Stimulated activated CD8-positive, alpha-beta memory T cell treated with anti-CD3 and anti-CD28 coated beads, Interleukin-7, amount 100 ng/mL, for 4 hours (primary cell): ENCODE data around the gene TBX10.
A peak's percentile ranks its signal among the peaks of the same experiment; 100 is the strongest.
"Not testable (repeated sequence)": the region's sequence is repeated elsewhere in the genome, so short reads cannot be mapped to it uniquely, and the experiment has no call there.

Experiments
- DNase-seq, 2 donors: peaks; one replicate each; pipeline ENCODE4 v3.0.0-alpha.2; 2020; ENCODE audit warnings: low read depth in 2 of 2

The TBX10 gene

DNA sequence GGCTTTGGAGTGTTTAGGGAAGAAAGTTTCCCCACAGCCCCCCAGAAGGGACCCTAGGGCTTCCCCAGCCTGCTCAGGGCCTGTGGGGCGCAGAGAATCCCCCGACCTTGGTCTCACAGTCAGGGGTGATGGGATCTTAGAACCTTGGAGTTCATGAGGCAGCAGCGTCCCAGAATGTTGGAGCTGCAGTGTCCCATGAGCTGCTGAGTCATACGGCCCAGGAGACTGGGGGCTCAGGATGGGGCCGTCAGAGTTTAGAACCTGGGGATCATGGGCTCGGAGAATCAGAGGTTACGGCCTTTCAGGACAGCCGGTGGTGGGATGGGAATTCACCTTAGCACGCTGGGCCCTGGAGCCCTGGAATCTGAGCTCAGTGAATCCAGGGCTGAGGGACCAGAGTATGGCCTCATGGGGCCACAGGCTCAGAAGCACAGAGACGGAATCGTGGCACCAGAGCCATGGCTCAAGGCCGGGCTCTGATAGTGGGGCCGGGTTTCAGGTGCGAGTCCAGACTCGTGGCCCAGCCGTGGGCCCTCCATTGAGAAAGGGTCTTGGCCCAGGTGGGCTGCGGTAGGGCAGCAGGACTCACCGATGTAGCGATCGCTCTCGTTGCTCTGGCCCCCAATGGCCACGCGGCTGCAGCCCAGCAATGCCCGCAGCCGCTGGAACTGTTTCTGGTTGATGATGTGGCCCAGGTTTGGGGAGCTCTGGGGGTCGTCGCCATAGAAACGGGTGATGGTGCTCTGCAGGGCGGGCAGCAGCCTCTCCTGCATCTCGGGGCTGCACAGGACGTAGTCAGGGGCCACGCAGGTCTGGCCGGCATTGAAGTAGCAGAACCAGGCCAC is 25.4 kb upstream of the TBX10 start:
- DNase-seq = no peak

GRCh38 chr11:67664213-67664585 is 24.6 kb upstream of the TBX10 start:
- DNase-seq = no peak

DNA sequence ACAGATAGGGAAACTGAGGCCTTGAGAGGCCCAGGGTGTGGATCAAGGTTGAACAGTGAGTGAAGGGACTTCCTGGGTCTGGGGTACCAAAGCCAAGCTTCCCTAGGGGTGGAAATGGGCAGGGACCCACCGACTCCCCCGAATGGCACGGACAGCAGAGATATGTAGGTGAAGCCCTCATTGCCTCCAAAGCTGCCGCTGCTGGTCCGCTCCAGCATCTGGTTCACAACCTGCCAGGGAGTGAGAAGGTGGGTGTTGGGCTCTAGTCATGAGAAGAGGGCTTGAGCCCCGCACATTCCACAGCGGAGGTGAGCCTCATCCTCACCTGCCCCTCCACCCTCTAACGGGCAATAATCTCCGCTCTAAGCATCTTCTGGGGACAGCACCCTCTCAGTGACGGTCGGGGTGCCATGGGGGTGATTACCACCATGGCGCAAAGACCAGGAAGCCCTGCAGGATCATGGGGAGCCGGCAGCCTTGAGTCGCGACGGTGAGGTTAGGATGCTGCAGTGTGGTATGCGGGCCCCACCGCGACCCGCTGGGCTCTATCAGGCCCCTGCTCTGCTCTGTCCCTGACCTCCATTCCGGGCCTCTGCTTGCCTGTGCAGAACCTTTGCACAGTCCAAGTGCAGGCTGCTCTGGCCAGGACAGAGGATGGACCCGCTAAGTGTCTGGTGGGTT is 24.1 kb upstream of the TBX10 start:
- DNase-seq = no peak

DNA sequence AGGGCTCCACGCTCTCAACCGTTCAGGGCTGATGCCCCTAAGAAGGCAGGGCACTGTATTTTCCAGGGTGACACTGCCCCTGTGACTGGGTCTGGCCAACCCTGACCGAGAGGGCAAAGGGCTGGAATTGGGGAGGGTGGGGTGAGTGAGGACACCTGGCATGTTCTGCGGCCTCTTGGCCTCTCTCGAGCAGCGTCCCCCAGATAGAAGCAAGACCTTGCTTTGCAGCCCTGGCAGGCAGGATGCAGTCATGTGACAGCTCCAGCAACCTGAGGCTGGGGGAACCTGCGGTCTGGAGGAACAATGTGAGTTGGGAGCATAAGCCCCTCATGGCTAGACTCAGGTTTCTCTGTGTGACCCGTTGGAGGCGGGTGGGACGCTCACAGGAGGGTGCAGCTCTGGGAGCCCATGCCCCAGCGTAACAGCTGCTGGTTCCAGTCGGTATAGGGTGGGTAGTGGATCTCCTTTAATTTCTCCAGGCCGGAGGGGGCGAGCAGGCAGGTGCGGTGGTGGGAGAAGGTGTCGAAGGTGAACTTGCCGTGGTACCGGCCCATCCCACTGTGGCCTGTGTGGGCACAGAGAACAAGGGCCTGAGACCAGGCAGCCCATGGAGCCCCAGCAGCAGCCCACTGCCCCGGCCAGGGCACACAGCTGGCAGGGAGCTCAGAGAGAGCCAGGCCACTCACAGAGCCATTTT is 23.4 kb upstream of the TBX10 start:
- DNase-seq = no peak

- no peak for DNase-seq
Observed at GRCh38 chr11:67662142-67662834, 22.7 kb upstream of the TBX10 start.

GRCh38 chr11:67660752-67661151 is 21.2 kb upstream of the TBX10 start:
- DNase-seq = not testable (repeated sequence)

- DNase-seq = not testable (repeated sequence)
Observed at GRCh38 chr11:67659651-67660165, 20.1 kb upstream of the TBX10 start.

GRCh38 chr11:67657300-67657699 is 17.7 kb upstream of the TBX10 start:
- no peak for DNase-seq

DNA sequence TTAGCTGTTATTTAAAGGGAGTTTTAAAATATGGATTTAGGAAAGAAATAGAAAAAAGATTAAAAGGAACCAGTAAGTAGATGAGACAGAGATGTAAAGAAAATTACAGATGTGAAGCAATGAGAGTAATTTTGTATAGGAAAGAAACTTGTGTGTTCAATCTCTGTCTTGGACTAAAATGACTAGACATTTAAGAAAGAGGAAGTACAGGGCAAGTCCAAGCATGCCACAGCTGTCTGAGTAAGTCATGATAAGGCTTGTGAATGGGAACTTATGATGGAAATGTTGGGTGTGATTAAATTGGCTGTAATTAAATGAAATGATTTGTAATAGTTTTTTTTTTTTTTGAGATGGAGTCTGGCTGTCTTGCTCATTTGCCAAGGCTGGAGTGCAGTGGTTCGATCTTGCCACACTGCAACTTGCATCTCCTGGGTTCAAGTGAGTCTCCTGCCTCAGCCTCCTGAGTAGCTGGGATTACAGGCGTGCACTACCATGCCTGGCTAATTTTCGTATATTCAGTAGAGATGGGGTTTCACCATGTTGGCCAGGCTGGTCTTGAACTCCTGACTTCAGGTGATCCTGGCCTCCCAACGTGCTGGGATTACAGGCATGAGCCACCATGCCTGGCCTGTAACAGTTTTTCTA is 16.8 kb upstream of the TBX10 start:
- no peak for DNase-seq

DNA sequence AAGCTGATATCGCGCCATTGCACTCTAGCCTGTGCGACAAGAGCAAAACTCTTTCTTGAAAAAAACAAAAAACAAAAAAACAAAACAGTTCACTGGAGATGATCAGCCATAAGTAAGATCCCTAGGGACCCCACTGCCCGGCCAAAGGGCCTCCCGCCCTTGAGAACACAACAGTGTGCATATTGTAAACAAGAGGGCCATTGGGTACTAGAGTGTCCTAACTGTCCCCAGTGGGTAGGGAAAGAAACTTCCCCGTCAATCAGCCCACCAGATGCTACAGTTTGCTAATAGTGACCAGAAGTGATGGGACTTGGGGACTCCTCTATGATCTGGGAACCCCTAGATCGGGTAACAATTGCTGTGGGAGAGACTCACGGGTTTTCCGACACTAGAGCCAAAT is 14.7 kb upstream of the TBX10 start:
- DNase-seq = no peak

DNA sequence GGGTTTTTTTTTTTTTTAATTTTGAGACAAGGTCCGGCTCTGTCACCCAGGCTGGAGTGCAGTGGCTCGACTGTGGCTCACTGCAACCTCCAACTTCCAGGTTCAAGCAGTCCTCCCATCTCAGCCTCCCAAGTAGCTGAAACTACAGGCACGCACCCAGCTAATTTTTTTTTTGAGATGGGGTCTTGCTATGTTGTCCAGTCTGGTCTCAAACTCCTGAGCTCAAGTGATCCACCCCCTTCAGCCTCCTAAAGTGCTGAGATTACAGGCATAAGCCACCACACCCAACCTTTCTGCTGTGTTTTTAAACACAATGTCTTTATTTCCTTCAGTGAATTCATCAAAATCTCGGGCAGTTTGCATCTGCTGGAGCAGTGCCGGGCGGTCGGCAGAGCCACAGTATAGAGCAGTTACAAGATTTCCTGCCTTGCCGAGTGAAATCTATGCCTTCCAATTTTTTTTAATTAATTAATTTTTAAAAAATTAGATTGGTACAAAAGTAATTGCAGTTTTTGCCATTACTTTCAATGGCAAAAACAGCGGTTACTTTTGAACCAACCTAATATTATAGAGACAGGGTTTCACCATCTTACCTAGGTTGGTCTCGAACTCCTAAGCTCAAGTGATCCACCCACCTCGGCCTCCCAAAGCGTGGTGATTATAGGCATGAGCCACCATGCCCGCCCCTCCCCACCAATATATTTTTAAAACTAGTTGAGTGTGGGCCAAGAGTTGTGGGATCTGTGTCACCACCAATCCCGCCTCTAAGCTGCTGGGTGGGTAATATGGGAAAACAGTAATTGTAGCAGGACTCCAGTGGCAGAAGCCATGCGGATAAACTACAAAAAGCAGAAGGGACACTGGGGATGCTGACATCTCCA is 13.6 kb upstream of the TBX10 start:
- DNase-seq = no peak

DNA sequence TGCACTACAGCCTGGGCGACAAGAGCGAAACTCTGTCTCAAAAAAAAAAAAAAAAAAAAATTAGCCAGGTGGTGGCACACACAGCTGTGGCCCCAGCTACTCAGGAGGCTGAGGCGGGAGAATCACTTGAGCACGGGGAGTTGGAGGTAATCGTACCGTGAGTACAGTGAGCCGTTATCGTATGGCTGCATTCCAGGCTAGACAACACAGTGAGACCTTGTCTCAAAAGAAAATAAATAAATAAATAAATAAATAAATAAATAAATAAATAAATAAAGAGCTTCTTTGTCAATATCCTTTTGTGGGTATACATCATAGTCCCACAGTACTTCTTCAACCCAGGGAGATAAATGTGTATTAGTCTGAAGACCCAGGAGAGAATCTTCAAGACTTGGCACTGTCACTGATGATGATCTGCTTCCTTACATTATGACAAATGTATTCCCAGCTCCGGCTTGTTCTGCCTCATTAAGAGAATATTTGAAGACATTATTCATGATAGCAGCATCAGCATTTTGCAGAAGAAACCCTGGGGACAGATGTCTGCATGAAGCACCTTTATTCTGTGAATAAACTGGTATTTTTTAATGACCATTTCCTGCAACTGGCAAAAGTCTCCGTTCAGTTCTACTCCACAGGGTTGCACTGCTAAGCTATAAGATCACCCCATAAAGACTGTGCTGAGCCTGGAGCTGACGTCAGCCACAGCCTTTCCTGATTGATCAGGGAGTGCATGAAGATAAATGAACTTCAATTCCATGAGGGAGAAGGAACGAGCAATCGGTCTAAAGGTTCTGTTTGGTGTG is 12.6 kb upstream of the TBX10 start:
- no peak for DNase-seq

DNA sequence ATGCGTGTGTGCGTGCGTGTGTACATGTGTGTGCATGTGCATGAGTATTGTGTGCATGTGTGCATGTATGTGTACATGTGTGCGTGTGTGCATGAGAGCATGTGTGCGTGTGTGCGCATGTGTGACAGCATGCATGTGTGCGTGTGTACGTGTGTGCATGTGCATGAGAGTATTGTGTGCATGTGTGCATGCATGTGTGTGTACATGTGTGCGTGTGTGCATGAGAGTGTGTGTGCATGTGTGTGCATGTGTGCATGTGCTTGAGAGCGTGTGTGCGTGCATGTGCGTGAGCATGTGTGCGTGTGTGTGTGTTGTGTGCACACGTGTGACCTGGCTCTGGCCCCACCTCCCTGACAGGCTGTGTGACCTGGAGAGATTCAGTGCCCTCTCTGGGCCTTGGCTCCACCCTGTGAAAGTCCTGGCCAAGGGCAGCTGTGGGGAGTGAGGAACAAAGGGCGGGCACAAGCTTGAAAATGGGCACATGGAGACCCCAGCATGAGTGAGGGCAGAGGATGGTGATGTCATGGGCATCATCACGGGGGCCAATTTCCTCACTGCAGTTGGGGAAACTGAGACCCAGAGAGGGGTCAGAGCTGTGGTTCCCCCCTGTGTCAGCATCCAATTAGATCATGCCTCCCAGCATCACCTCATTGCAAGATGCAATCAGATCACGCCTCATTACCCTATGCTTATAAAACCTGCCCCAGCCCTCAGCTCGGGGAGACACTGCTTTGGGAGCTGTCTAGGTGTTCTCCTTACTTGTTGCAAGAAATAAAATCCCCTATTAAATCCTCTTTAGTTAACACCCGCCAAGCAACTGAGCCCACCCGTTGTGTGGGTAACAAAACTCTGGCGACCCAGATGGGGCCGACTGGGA is 10.3 kb upstream of the TBX10 start:
- DNase-seq = no peak

DNA sequence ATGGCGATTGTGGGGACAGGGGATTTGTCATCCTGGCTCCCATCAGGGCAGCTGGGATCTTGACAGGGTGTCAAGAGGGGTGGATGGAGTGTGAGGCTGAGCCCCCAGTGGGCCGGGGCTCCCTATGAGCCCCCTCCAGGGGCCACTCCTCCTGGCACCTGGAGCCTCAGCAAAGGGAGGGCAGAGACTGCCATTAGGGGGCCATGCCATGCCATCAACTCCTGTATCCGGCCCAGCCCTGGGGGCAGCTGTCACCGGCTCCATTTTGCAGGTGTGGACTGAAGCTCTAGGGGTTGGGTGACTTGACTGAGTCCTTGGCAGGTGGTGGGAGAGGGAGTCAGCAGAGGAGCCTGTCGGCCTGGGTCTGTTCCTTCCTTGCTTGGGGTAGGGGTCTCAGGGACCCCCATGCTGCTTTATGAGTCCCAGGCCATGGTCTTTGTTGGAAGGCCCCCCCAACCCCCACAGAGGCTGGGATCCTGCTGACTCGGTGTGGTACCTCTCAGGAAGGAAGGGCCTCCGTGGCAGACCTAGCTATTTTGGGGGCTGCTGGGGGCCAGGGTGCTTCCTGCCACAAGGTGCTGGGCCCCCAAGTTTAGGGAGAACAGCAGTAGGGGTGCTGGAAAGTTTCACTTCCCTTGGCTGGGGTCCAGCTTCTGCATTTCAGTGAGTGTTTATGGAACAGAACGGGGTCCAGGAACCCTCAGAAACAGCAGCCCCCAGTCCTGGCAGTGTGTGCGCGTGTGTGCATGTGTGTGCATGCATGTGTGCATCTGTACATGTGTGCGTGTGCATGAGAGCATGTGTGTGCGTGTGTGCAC is 9.4 kb upstream of the TBX10 start:
- no peak for DNase-seq

DNA sequence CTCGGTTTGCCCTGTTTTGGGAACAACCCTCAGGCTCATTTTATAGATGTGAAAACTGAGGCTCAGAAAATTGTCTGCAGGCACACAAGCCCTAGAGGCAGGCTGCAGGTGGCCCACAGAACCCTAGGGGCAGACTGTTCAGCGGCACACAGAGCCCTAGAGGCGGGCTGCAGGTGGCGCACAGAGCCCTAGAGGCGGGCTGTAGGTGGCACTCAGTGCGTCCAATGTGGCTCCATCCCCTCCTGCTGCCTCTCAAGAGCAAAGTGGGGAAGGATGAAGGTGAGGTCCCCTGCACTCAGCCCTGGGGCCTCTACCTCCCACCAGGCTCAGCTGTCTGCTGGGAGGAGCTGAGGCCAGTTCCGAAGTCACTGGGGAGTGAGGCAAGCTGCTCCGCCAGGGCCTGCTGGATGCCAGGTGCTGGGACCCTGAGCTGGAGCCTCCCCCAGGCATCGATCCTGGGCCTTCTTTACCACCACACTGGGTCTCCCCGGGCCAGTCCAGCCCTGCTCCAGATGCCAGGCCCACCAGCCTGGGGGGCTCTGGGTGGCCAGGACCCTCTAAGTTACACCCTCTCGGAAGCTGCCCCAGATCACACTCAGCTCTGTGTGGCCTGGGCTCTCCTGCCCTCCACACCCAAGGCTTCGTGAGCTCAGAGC is 8.7 kb upstream of the TBX10 start:
- DNase-seq = peak; percentile 16 to 37

GRCh38 chr11:67647471-67647870 is 7.9 kb upstream of the TBX10 start:
- DNase-seq = no peak
